ENCODE results near the gene ASH1L.
"Not testable (repeated sequence)": the region's sequence is repeated elsewhere in the genome, so short reads cannot be mapped to it uniquely, and the experiment has no call there.

ASH1L gene

GRCh38 chr1:155553349-155553748 lies 9.3 kb downstream of the ASH1L start:
- no peak for DNase-seq

- no peak for DNase-seq
Observed at GRCh38 chr1:155548706-155549105, 13.9 kb downstream of the ASH1L start.

- no peak for DNase-seq
Observed at GRCh38 chr1:155540000-155540874, 22.4 kb downstream of the ASH1L start.

GRCh38 chr1:155537193-155537592 lies 25.4 kb downstream of the ASH1L start:
- no peak for DNase-seq

GRCh38 chr1:155531624-155532023 lies 31.0 kb downstream of the ASH1L start:
- no peak for DNase-seq

- DNase-seq: no peak
Observed at GRCh38 chr1:155529929-155530328, 32.7 kb downstream of the ASH1L start.

- DNase-seq: peak; percentile 37
Observed at GRCh38 chr1:155529109-155529508, 33.5 kb downstream of the ASH1L start.

- no peak for DNase-seq
Observed at GRCh38 chr1:155527677-155528076, 34.9 kb downstream of the ASH1L start.

GRCh38 chr1:155526356-155526755 lies 36.2 kb downstream of the ASH1L start:
- no peak for DNase-seq

- DNase-seq: no peak
Observed at GRCh38 chr1:155522069-155522468, 40.5 kb downstream of the ASH1L start.

- DNase-seq: no peak
Observed at GRCh38 chr1:155518484-155518883, 44.1 kb downstream of the ASH1L start.

GRCh38 chr1:155514582-155515187 lies 47.9 kb downstream of the ASH1L start:
- DNase-seq: no peak

GRCh38 chr1:155513300-155513916 lies 49.2 kb downstream of the ASH1L start:
- DNase-seq: peak; percentile 68

GRCh38 chr1:155511385-155511784 lies 51.2 kb downstream of the ASH1L start:
- not testable (repeated sequence) for DNase-seq

- no peak for DNase-seq
Observed at GRCh38 chr1:155509064-155509463, 53.5 kb downstream of the ASH1L start.

- no peak for DNase-seq
Observed at GRCh38 chr1:155507945-155508344, 54.7 kb downstream of the ASH1L start.

GRCh38 chr1:155505963-155506362 lies 56.6 kb downstream of the ASH1L start:
- DNase-seq: not testable (repeated sequence)

- DNase-seq: peak; percentile 20
Observed at GRCh38 chr1:155504207-155504606, 58.4 kb downstream of the ASH1L start.

GRCh38 chr1:155499953-155500639 lies 62.5 kb downstream of the ASH1L start:
- peak; percentile 42 for DNase-seq

- DNase-seq: peak; percentile 10
Observed at GRCh38 chr1:155499263-155499662, 63.3 kb downstream of the ASH1L start.

GRCh38 chr1:155493595-155493994 lies 69.0 kb downstream of the ASH1L start:
- DNase-seq: not testable (repeated sequence)

- DNase-seq: not testable (repeated sequence)
Observed at GRCh38 chr1:155488419-155488818, 74.2 kb downstream of the ASH1L start.

GRCh38 chr1:155487541-155487940 lies 75.1 kb downstream of the ASH1L start:
- no peak for DNase-seq

Measured in fibroblast of skin of right quadriceps (primary cell).